ENCODE data around the gene TKFC.

DNA sequence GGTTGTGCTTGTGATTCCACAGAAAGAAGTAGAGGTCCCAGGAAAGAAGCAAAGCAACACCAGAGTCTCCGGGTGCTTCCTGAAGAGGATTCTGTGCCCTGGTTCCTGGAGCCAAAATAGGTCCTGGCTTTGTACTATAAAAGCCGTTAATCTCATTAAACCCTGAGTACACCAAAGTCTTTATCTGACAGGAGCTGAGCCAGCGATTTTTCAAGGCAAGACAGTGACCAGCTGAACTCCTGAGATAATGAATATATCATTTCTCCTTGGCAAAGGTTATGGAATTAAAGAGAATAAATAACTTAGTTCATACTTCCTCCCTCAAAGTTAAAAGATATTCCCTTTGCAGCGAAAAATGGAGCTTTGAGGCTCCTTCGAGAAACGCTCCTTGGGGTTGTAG lies 34.4 kb downstream of the TKFC start:
- no peak for TF ChIP-seq GATA2 (IDR thresholded peaks at IDR 0.05; ENCODE audit: low read depth, low read length)
- no peak for TF ChIP-seq GATA3 (IDR thresholded peaks at IDR 0.05; ENCODE audit: low read depth, low read length)

Measured in SH-SY5Y (cell line).